Brain pericyte (primary cell): ENCODE measurements around the gene FZD8.

Experiments used
- DNase-seq: peaks from one replicate; pipeline ENCODE4 v3.0.0-alpha.2; 2012; ENCODE audit warnings: low read depth, low spot score

The FZD8 gene

GRCh38 chr10:35640951-35641675, 983 bp downstream of the FZD8 start:
- DNase-seq, result peak; percentile 40

- DNase-seq, result peak; percentile 22
Measured at GRCh38 chr10:35640474-35640873, 1.6 kb downstream of the FZD8 start.

DNA sequence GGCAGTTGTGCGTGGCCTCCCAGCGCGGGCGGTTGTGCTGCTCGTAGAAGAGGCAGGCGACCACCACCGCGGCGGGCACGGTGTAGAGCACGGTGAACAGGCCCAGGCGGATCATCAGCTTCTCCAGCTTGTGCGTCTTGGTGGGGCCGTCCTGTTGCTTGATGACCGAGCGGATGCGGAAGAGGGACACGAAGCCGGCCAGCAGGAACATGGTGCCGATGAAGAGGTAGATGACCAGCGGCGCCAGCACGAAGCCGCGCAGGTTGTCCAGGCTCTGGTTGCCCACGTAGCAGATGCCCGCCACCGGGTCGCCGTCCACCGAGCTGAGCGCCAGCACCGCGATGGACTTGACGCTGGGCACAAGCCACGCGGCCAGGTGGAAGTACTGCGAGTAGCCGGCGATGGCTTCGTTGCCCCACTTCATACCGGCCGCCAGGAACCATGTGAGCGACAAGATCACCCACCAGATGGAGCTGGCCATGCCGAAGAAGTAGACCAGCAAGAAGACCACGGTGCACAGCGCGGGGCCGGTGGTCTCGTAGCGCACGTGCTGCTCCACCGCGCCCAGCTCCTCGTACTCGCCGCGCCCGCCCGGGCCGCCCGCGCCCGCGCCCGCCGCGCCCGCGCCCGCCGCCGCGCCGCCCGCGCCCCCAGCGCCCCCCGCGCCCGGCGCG, 2.2 kb downstream of the FZD8 start:
- no peak for DNase-seq

DNA sequence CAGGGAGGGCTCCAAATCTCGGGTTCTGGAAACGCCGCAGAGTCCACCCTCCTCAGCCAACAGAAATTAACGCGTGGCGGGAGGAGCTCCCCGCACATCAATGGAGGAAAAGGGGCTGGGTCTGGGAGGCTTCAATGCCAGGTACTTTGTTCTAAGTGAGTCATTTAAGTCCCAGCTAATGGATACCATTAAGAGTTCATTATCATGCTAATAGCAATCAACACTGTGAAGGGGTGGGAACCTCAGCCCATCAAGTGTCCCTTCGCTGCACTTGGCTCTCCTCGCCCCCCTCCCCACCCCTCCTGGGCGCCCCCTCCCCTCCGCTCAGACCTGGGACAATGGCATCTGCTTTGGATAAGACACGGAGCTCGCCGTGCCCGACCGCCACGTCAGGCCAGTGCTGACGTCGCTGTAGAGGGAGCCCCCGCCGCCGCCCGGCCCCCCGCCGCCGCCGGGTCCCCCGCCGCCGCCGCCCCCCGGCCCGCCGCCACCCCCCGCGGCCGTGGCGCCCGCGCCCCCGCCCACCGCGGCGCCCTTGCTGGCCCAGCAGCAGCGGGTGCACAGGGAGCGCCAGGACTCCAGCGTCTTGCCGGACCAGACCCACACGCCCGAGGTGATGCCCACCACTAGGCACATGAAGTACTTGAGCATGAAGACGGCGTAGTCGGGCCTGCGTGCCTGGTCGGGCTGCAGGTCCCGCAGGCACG, 2.9 kb downstream of the FZD8 start:
- no peak for DNase-seq

DNA sequence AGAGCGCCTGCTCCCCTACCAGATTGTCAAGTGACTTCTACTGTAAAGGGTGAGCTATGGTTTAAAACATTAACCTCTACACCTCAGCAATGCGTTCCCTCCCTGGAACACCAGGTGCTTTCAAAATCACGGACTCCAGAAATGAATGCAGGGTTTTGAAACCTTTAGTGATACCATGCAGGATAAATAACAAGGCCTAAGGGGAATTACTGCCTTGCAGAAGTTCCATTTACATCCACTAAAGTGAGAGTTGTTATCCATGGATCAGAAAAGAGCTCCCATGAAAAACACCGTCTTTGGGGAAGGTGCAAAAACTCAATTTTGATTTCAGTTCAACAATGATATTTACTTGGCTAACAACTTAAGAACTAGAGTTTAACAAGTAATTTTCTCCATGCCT, 4.0 kb downstream of the FZD8 start:
- no peak for DNase-seq

GRCh38 chr10:35637462-35637861, 4.6 kb downstream of the FZD8 start:
- DNase-seq, result no peak

GRCh38 chr10:35636956-35637355, 5.1 kb downstream of the FZD8 start:
- no peak for DNase-seq

DNA sequence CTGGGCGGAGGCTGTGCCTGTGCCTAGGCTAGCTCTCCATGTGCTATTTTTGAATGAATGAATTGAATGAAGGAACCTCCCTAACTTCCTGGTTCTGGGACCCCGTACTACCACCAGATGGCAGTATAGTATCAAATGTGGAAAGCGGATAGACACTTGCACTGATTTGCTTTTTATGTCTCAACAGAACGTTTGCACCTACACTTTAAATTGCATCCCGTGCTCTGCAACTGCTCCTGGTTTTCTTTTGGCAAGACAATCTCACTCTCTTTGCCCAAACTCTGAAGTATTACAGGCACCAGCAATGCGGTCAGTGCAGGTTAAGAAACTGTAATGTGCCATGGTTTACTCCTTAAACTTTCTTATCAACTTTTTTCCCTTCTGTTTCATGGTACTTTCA, 6.5 kb downstream of the FZD8 start:
- DNase-seq, result no peak

GRCh38 chr10:35633006-35633980, 8.8 kb downstream of the FZD8 start:
- no peak for DNase-seq

GRCh38 chr10:35632027-35632426, 10.1 kb downstream of the FZD8 start:
- DNase-seq, result no peak

DNA sequence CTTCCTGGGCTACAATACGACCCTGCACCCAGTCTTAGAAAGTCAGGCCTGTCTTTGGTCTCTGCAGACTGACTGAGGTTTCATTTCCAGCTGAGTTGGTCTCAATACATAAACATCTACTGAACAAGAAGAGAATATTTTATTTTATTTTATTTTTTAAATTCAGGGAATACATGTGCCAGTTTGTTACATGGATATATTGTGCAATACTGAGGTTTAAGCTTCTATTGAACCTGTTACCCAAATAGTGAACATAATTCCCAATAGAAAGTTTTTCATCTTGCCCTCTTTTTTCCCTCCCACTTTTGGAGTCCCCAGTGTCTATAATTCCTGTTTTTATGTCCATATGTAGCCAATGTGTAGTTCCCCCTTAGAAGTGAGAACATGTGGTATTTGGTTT, 10.7 kb downstream of the FZD8 start:
- no peak for DNase-seq

DNA sequence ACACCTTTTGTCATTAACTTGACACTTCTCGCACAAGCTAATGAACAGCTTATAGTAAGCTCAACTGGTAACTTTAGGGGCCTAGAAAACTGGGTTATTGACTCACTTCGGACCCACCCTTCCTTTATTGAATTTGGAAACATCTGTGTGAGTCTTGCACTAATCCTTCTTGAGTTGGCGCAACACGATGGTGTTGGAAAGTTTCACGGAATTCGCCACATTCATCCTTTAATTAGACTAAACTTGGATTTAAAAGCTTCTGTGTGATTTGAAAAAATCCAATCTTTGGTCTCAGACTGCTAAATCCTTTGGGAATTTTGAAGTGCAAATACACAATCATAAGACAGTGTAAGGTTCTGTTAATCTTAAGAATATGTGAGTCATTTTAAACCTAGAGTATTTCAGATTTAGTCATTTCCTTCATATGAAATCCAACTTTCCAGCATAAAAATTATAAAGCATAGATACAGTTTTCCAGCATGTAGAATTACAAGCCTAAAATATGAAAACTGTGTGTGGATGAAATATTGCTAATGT, 15.1 kb downstream of the FZD8 start:
- no peak for DNase-seq

GRCh38 chr10:35614312-35614711, 27.8 kb downstream of the FZD8 start:
- DNase-seq, result no peak

DNA sequence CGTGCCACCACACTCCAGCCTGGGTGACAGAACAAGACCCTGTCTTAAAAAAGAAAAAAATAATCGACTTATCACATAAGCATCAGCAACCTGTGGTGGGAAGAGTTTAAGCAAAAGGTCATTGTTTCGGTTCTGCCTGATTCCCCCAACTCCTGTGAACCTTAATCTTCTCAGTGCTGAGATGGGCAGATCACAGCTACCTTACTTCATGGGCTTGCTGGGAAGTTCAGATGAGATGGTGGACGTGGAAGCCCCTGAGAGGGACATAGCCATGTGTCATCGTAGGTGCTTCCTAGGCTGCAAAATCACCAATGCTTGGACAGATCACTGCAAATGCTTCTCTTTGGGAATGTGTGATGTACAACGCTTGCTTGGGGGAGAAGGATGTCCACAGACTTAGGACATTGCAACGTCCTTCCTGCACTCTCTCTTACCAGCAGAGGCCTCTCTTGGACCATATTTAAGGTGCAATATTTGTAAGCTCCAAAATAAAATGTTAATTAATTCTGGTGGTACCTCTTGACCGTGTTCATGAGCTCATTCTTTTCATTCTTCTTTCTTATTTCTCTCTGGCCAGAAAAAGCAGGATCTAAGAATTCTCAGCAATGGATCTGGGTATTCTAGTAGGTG, 28.4 kb downstream of the FZD8 start:
- DNase-seq, result no peak

GRCh38 chr10:35613107-35613440, 29.0 kb downstream of the FZD8 start:
- DNase-seq, result no peak

DNA sequence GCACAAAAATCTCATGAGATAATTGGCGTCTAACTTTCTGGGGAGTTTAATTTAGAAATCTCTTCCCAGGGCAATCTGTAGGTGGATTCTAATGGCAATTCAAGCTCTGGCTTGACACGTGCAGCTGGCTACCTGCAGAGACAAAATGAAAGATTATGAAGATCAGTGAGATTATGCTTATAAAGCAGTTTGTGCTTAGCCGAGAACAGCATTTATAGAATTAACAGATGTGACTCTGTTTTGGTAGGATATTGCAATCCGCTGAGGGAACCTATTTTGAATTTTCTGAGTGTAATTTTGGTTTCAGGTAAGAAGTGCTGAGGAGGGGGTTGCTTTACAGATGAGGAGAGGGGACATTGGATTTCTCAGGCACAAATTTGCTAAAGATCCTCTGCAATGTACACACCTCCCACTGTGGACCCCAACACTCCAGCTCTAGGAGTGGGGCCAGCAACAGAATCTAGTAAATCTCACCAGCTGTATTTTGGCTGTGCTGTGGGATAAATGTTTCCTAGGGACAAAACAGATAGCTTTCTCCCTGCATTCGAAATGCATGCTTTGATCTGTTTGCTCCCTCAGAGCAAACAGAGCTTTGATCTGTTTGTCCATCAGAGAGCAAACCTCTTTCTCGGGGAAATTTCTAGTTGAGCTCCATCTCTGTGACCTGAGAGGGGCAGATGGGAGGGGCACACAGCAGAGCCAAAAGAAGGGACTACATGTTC, 29.6 kb downstream of the FZD8 start:
- DNase-seq, result no peak

DNA sequence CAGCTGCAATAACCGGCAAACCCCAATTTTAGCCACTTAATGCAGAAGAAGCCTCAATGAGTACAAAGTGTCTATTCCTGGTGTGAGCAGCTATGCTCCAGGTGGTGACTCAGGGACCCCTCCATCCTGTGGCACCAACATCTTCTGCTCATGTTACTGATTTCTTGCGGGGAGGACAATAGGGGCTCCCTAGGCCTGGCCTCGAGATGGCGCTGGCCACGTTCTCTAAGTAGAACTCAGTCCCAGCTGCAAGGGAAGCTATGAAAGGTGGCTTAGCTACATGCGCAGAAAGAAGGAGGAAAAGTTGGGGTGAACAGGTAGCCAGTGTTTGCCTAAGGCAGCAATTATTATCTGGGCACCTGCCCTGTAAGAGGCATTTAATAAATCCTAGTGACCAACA, 30.3 kb downstream of the FZD8 start:
- no peak for DNase-seq

- no peak for DNase-seq
Measured at GRCh38 chr10:35608328-35608672, 33.8 kb downstream of the FZD8 start.

DNA sequence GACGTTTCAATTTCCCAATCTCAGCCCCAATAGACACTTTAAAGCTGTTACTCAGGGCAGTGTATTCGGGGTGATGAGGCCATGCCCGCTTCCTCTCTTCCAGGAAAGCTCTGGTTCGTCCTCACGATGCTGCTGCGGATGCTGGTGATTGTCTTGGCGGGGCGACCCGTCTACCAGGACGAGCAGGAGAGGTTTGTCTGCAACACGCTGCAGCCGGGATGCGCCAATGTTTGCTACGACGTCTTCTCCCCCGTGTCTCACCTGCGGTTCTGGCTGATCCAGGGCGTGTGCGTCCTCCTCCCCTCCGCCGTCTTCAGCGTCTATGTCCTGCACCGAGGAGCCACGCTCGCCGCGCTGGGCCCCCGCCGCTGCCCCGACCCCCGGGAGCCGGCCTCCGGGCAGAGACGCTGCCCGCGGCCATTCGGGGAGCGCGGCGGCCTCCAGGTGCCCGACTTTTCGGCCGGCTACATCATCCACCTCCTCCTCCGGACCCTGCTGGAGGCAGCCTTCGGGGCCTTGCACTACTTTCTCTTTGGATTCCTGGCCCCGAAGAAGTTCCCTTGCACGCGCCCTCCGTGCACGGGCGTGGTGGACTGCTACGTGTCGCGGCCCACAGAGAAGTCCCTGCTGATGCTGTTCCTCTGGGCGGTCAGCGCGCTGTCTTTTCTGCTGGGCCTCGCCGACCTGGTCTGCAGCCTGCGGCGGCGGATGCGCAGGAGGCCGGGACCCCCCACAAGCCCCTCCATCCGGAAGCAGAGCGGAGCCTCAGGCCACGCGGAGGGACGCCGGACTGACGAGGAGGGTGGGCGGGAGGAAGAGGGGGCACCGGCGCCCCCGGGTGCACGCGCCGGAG, 34.4 kb downstream of the FZD8 start:
- no peak for DNase-seq

DNA sequence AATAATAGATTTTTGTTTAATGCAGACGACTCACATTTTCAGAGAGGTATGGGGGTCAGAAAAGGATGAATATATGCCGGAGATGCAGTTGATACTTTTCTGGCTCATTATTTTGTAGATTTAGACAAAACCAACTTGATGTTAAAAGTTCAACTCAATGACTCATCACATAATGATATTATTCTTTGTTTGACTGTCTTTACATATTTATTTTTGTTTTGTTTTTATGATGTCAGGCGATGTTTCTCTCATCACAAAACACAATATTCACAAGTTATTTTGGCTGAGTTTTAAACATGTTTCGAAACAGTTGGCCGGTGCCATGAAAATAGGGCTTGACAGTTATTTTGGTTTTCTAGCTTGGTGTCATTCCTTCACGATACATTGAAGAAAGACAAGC, 35.7 kb downstream of the FZD8 start:
- DNase-seq, result peak; percentile 42
